ENCODE measurements around the gene CDK14. TPM values are rescaled to one million over a fixed set of nuclear protein-coding genes. Genes with fewer than 3 reads are reported as not detected.

The CDK14 gene
- total RNA-seq, 1 experiment from 2014 or later, result 57.9 TPM

GRCh38 chr7:91243591-91244301, 647.6 kb downstream of the CDK14 start (continued):
- TF ChIP-seq E2F4 (CRISPR knock-in tag; IDR thresholded peaks at IDR 0.05; ENCODE audit: borderline replicate concordance, low read depth) (no peak), ZNF219 (CRISPR knock-in tag; IDR thresholded peaks at IDR 0.05; ENCODE audit: borderline replicate concordance) (no peak), ZNF423 (CRISPR knock-in tag; IDR thresholded peaks at IDR 0.05) (no peak), ZNF532 (CRISPR knock-in tag; IDR thresholded peaks at IDR 0.05; ENCODE audit: borderline replicate concordance) (no peak), JAZF1 (CRISPR knock-in tag; IDR thresholded peaks at IDR 0.05) (no peak), TP53 (CRISPR knock-in tag; IDR thresholded peaks at IDR 0.05) (no peak), ARID4B (CRISPR knock-in tag; IDR thresholded peaks at IDR 0.05; ENCODE audit: borderline replicate concordance) (no peak), FOXJ3 (CRISPR knock-in tag; IDR thresholded peaks at IDR 0.05; ENCODE audit: borderline replicate concordance) (no peak)
- TF ChIP-seq, protein P1, sequence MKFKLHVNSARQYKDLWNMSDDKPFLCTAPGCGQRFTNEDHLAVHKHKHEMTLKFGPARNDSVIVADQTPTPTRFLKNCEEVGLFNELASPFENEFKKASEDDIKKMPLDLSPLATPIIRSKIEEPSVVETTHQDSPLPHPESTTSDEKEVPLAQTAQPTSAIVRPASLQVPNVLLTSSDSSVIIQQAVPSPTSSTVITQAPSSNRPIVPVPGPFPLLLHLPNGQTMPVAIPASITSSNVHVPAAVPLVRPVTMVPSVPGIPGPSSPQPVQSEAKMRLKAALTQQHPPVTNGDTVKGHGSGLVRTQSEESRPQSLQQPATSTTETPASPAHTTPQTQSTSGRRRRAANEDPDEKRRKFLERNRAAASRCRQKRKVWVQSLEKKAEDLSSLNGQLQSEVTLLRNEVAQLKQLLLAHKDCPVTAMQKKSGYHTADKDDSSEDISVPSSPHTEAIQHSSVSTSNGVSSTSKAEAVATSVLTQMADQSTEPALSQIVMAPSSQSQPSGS (CRISPR knock-in tag; IDR thresholded peaks at IDR 0.05; ENCODE audit: borderline replicate concordance, low read depth), result no peak

- POLR2A ChIA-PET, result no interaction called here
- H3K36me3 Mint-ChIP-seq, result no peaks in the 10 kb centered on the region
- DNase-seq (ENCODE audit: low spot score) (no peak), ATAC-seq (no peak; the same call in 1 of the 2 replicates)
- CTCF ChIA-PET, result interaction anchor here (0.8 to 1.3 kb wide), 3 partner anchors 40 to 157 kb away, joined by 3 to 5 read pairs (median 4); no protein-coding TSS in a partner anchor
- no peaks in the 10 kb centered on the region; the same call in none of the 2 replicates for H3K27me3 Mint-ChIP-seq (ENCODE audit: low read depth)
- H3K27ac Mint-ChIP-seq, result no peak overlapping the region
- no peak overlapping the region for H3K4me3 Mint-ChIP-seq
- H3K9me3 Mint-ChIP-seq, result no peaks in the 10 kb centered on the region
- no peaks in the 10 kb centered on the region for H3K4me1 Mint-ChIP-seq
- TF ChIP-seq ZNF512 (CRISPR knock-in tag; IDR thresholded peaks at IDR 0.05; ENCODE audit: borderline replicate concordance), result no peak
- TF ChIP-seq PRRX2 (CRISPR knock-in tag; IDR thresholded peaks at IDR 0.05), result no peak
- no peak for TF ChIP-seq ZNF532 (CRISPR knock-in tag; IDR thresholded peaks at IDR 0.05; ENCODE audit: borderline replicate concordance)
- TF ChIP-seq, protein P2, sequence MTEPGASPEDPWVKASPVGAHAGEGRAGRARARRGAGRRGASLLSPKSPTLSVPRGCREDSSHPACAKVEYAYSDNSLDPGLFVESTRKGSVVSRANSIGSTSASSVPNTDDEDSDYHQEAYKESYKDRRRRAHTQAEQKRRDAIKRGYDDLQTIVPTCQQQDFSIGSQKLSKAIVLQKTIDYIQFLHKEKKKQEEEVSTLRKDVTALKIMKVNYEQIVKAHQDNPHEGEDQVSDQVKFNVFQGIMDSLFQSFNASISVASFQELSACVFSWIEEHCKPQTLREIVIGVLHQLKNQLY (CRISPR knock-in tag; IDR thresholded peaks at IDR 0.05), result no peak
- no peak for TF ChIP-seq CDX4 (CRISPR knock-in tag; IDR thresholded peaks at IDR 0.05; ENCODE audit: borderline replicate concordance)
- no peak for TF ChIP-seq ATF1 (CRISPR knock-in tag; IDR thresholded peaks at IDR 0.05)
Observed at GRCh38 chr7:91247500-91247899, 651.4 kb downstream of the CDK14 start.
